RWPE1 (cell line): Measurements from ENCODE around the gene PBX4.

Source experiments
- CTCF ChIA-PET: fragments of 350-600 bp; sonication (Branson Sonifier 250); formaldehyde crosslinking; extraction: SDS; loops from one replicate; lab custom pipeline; 2021; lab: Yijun Ruan, JAX
- POLR2A ChIA-PET: fragments of 400-600 bp; formaldehyde crosslinking; extraction: SDS; loops from one replicate; lab custom pipeline; 2020; ENCODE audit warnings: antibody characterized with exemption; ENCODE audit not compliant: low non-redundant PET; lab: Yijun Ruan, JAX
- DNase-seq: peaks from one replicate; pipeline ENCODE4 v3.0.0; 2012; ENCODE audit warnings: low spot score
- H3K27ac ChIP-seq: fragments of 450-650 bp; 2 replicates; pipeline ENCODE4 v1.5.1; 2017
- CTCF ChIP-seq: fragments of 450-650 bp; conservative IDR thresholded peaks from 2 replicates; pipeline ENCODE4 v1.5.1; 2017; ENCODE audit warnings: low read depth, mild to moderate bottlenecking

PBX4 gene

GRCh38 chr19:19563348-19563848, 55.1 kb downstream of the PBX4 start:
- DNase-seq: no peak
- CTCF ChIA-PET: interaction anchor here (0.6 kb wide), 1 partner anchor 12 kb away, joined by 3 read pairs; no protein-coding TSS in a partner anchor
- no peak for TF ChIP-seq CTCF
- H3K27ac ChIP-seq: no peak overlapping the region
- POLR2A ChIA-PET: no interaction called here

DNA sequence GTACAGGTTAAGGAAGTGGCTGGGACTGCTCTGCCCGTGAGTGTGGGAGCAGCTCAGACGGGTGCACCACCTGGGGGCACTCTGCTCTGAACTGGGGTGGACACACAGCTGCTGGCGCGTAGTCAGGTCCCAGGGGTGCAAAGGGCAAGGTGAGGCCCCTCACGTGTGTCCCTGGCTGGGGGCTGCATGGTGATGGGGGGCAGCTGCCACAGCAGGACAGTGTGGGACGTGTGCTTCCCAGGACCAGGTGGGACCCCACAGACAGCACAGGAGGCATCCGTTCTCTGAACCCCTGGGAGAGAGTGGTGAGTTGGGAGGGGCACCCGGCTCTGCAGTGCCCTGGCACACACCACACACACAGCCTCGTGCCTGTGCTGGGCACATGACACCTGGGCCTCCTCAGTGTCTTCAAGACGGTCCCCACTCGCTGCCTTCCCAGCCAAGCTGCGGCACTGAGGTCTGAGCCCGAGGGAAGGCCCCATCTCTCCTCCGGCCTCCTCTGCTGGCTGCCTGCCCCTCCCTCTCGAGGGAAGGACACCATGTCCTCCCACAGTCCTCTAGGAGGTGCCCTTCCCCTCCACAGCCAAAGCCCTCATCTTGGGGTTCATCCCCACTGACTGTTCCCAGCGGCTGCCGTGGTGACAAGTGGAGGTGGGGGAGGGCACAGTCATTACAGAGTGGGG, 55.7 kb downstream of the PBX4 start:
- H3K27ac ChIP-seq: no peak overlapping the region
- CTCF ChIA-PET: interaction anchor here (0.6 to 0.9 kb wide), 2 partner anchors 10 to 13 kb away, joined by 3 to 6 read pairs; no protein-coding TSS in a partner anchor
- DNase-seq: no peak
- TF ChIP-seq CTCF: no peak
- POLR2A ChIA-PET: no interaction called here

GRCh38 chr19:19561946-19562664, 56.4 kb downstream of the PBX4 start:
- CTCF ChIA-PET: interaction anchor here (0.9 kb wide), 1 partner anchor 9 kb away, joined by 6 read pairs; no protein-coding TSS in a partner anchor
- no peak for DNase-seq
- POLR2A ChIA-PET: no interaction called here
- TF ChIP-seq CTCF: no peak
- H3K27ac ChIP-seq: no peak overlapping the region

DNA sequence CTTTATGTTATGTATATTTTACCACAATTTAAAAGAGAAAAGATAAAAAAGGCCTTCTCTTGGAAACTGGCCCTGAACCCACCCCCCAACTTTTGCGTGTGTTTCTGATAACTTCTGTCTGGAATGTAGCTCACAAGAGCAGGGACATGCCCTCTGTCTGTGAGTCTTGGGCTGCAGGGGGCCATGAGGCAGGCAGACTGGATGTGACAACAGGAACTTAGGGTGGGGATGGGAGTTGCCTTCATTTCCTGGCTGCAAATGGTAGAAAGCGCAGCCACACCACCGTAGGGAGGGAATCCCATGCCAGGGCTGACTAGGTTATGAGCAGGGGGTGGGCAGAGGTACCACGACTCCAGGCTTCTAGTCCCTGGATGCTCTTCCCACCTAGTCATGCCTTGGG, 58.6 kb downstream of the PBX4 start:
- no peak for DNase-seq
- TF ChIP-seq CTCF: no peak
- CTCF ChIA-PET: no interaction called here
- POLR2A ChIA-PET: no interaction called here
- no peak overlapping the region for H3K27ac ChIP-seq

DNA sequence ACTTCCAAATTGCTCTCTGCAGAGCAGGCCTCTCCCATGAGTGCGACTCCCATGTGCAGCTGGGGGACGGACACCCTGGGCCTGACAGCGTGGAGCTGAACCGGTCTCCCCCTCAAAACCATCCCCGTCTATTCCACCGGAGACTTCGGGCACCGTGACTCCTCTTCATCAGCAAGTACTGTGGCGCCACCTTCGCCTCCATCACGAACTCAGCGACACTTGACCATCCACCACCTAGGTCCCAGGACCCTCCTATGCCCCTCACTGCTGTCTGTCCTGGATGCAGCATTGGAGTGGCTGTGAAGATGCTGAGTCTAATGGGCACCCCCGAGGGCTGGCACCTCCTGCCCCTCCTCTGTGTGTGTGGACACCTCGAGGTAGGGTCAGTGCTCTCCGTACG, 59.9 kb downstream of the PBX4 start:
- H3K27ac ChIP-seq: no peak overlapping the region
- POLR2A ChIA-PET: no interaction called here
- no peak for TF ChIP-seq CTCF
- DNase-seq: no peak
- CTCF ChIA-PET: interaction anchor here (0.6 kb wide), 1 partner anchor 77 kb away, joined by 8 read pairs; no protein-coding TSS in a partner anchor

- no peak for TF ChIP-seq CTCF
- H3K27ac ChIP-seq: no peak overlapping the region
- ChIA-PET CTCF (interaction anchor here (0.6 to 0.8 kb wide), 2 partner anchors 25 to 78 kb away, joined by 4 to 8 read pairs; no protein-coding TSS in a partner anchor), POLR2A (no interaction called here)
- DNase-seq: no peak
Observed at GRCh38 chr19:19558055-19558454, 60.4 kb downstream of the PBX4 start.
